HK-2 (cell line): ENCODE results near the gene TAMALIN.
A peak's percentile ranks its signal among the peaks of the same experiment; 100 is the strongest.

Experiments
- DNase-seq: peaks from one replicate; pipeline ENCODE4 v3.0.0-alpha.2; 2018; ENCODE audit not compliant: unreplicated experiment

The TAMALIN gene

DNA sequence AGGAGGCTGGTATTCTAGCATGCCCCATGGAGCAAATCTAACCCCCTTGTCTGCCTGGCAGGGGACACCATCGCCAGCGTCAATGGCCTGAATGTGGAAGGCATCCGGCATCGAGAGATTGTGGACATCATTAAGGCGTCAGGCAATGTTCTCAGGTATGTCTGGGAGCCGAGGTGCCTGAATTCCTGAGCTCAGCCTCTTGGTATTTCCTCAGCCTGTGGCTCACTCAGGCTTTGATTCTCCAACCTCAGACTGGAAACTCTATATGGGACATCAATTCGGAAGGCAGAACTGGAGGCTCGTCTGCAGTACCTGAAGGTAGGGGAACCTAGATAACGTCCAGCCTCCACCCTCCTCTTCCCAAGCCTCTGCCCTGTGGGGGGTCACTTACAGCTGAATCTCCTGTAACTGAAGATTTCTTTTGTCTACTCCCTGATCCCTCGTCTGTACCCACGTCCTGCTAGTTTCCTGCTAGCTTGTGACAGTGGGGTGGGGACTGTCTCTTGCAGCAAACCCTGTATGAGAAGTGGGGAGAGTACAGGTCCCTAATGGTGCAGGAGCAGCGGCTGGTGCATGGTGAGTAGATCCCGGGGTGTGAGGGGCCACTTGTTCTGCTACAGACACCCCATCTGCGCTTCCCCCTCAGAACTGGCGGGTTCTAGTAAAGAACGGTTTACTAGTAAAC is 7.0 kb downstream of the TAMALIN start:
- DNase-seq: no peak

DNA sequence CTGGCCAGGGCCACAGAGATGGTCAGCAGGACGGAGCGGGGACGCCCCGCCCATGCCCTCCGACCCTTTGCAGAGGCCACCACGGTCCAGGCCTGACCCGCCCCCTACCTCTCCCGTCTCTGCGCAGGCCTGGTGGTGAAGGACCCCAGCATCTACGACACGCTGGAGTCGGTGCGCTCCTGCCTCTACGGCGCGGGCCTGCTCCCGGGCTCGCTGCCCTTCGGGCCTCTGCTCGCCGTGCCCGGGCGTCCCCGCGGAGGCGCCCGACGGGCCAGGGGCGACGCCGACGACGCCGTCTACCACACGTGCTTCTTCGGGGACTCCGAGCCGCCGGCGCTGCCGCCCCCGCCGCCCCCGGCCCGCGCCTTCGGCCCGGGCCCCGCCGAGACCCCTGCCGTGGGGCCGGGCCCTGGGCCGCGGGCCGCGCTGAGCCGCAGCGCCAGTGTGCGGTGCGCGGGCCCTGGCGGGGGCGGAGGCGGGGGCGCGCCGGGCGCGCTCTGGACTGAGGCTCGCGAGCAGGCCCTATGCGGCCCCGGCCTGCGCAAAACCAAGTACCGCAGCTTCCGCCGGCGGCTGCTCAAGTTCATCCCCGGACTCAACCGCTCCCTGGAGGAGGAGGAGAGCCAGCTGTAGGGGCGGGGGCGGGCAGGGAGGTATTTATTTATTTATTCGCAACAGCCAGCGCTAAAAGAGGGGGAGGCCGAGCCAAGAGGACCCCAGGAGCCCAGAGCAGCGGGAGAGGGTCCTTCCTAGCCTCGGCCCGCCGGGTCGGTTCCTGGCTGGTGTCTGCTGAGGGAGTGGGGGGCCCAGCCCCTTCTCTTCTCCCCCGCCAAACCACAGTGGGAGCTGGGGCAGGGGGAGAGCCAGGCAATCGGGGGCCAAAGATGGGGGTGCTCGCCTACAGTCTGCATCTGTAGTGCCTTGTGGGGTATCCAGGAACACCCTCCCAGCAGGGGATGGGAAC is 8.1 kb downstream of the TAMALIN start:
- no peak for DNase-seq

DNA sequence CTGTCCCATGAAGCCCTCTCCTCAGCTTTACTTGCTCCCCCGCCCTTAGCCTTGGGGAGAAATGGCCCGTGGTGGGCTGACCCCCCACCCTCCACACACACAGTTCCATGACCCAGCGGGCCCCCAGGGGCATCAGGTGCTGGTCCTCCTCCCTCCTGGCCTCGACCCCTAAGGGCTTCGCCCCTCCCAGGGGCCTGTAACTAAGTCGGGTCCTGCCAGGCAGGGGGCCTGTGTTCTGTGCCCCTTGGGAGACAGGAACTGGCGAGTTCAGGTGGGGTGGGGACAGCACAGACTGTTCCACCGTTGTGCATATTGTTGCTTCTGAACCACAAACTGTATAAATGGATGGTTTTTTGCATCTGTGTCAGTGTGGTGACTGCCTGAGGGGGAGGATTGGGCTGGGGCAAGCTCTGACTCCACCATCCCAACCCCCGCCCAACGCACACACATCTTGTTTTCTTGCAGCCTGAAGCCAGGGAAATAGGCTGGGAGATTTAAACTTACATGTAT is 8.8 kb downstream of the TAMALIN start:
- DNase-seq: no peak

DNA sequence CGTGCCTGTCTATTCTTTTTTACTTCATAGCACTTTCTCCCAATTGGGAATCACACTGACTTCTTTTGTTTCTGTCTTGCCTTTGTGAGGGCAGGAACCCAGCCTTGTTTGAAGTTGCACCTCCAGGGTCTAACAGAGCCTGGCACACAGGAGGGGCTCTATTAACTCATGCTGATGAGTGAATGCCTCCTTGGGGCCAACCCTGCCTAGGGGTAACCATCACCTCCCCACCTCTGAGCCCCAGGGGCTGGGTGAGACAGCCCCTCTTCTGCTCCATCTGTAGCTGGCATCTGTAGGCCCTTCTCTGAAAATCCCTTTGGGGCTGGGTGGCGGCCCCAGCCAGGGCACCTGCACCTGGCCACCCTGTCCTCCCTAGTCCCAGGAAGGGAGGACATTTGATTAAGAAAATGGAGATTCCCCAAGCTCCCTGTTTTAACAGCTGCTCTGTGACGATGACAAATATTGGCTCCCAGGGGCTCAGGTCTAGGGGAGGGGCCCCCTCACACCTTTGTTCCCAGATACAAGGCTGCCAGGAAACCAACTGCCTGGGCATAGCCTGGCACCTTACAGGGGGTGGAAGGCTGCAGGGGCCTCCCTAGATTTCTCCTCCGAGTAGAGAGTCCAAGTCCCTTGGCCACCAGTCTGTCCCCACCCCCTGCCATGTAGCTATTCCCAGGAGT is 11.8 kb downstream of the TAMALIN start:
- DNase-seq: no peak

DNA sequence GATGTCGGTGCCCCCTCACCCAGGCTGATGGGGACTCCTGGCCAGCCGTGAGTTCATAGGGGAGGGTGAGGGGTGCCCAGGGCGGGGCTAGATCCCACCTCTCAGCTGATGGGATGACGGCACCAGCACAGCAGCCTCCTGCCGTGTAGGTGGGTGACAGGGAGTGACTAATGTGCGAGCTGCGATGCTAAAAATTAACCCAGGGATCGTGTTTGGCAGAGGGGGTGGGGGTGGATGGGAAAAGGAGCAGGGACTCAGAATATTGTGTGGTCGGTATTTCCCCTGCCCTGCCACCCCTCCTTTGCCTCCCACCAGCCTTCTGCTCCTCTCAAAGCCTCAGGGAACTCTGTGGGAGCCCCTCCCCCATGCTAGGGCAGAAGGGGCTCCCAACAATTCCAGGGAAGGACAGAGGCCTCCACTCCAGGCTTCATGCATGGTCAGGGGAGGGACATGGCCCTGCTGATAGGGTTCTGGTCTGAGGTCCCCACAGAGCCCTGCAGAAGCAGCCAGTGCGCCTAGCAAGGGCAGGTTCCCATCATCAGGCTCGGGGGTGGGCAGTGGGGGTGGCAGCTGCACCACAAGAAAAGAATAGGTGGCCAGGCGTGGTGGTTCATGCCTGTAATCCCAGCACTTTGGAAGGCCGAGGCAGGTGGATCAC is 12.5 kb downstream of the TAMALIN start:
- peak; percentile 74 for DNase-seq

DNA sequence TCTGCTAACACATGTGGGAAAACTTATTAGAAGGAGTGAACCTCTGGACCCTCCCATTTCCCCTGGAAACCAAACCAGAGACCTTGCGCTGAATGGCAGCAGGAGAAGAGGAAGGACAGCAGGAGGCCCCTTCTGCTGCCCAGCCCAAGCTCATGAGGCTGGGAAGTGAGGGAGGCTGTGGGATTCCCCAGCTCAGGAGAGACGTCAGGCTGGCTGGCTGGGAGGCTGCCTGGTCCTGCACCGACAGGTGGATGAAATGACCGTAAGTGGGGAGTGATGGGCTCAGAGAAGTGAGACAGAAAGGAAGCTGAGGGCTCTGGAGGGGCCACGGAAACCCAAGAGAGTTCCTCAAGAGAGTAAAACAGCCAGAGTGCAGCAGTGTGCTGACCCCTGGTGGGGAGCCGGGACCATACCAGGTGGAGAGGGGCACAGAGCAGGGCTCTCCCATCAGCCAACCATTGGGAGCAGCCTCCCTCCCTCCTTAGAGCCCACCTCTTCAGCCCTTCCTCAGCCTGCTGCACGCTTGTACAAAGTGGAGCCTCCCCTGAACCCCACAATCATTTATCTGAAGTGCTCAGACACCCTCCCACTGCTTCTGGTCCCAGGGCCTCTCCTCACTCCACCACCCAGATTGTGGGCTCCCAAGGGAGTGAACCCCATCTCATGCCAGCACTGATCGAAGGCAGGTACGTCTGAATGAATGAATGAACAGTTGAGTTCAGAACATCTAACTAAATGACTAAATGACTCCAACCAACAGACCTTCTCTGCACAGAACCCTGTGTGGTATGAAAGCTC is 14.0 kb downstream of the TAMALIN start:
- DNase-seq: peak; percentile 56

DNA sequence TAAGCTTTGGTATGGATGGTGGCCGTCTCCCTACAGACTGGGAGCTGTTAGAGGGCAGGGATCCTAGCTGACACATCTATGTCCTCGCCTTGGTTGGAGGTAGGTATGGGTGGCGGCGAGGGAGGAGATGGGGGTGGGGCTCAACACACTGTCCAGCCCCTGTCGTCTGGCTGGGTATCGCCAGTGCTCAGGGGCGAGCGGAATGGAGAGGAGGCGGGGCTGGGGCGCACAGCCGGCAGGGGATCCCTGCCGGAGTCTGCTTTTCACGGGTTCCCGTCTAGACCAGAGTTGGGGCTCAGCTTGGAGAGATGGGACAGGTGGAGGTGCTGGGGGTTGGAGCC is 16.1 kb downstream of the TAMALIN start:
- no peak for DNase-seq

DNA sequence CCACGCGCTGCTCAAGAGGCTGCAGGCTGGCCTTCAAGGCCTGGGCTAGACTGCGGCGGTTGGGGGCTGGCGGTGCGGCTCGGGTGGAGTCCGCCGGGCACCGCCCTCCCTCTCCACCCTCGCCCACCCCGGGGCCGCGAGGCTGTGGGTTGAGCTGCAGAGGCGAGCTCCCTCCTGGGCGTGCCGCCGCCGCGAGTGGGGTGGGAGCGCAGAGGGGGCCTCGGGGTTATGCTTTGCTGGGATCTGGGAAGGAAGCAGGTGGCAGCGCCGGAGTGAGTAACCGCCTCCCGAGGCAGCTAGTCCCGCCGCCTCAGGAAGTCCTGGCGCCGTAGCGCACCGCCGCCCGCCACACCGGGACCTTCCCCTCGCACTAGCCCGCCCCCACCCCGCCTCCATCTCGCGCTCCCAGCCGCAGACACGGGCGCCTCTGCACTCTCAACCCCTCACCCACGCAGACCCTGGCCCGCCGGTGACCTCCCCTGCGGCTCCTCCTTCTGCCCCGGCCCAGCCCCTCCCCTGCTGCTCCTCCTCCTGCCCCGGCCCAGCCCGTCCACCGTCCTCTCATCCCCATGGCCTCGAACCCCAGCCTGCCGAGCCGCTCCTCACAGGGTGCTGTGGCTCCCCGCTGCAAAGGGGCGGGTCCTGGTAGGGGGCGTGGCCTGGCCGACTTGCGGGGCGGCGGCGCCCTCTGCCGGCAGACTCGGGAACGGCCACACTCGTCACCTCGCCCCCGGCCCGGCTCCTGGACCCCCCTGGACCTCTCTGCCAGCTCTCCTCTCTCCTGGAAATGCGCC is 16.6 kb downstream of the TAMALIN start:
- DNase-seq: peak; percentile 82

DNA sequence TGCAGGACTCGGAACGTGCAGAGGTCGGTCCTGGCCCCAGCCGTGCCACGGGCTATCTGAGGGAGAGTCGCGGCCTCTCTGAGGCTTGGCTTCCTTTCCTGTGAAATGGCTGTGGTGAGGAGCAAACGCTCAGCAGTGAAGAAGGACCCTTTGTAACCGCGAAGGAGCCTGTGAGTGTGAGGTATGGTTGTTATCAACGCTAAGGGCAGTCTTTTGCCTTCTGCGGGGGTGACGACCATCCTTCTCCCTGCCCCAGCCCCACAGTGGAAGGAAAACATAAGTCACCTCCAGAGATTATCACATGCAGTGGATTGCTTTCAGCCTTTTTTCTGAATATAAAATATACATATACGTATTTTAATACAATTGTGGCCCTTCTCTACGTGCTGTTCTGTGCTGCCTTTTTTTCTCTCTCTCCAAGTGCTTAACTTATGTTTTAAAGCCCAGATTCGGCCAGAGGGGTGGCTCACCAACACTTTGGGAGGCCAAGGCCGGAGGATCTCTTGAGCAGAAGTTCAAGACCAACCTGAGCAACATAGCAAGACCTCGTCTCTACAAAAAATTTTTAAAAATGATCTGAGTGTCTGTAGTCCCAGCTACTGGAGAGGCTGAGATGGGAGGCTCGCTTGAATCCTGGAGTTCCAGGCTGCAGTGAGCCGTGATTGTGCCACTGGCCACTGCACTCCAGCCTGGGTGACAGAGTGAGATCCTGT is 17.4 kb downstream of the TAMALIN start:
- DNase-seq: no peak

DNA sequence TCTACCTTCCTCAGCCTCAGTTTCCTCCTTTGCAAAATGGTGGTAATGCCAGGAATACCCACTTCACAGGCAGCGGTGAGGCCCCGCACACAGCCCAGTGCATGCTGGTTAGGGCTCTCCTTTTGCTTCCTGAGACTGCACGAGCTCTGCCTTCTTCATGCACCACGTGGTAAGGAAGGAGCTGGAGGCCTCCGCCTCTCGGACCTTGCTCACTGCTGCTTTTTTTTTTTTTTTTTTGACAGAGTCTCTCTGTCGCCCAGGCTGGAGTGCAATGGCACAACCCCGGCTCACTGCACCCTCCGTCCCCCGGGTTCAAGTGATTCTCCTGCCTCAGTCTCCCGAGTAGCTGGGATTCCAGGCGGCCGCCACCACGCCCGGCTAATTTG is 18.1 kb downstream of the TAMALIN start:
- no peak for DNase-seq

DNA sequence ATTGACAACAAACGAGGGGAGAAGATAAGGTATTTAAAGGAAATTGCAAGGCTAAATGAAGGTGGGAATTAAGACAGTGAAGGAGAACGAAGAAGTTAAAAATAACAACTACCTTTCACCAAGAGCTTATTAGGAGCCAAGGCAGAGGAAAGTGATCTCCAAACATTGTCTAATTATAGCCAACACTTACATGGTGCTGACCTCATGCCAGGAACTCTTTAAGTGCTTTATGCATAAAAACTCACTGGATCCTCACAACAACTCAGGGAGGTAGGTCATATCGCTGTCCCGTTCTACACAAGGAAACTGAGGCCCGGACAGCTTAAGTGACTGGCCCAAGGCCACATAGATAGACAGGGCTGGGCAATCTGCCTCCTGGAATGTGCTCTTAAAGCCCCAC is 19.5 kb downstream of the TAMALIN start:
- DNase-seq: no peak

DNA sequence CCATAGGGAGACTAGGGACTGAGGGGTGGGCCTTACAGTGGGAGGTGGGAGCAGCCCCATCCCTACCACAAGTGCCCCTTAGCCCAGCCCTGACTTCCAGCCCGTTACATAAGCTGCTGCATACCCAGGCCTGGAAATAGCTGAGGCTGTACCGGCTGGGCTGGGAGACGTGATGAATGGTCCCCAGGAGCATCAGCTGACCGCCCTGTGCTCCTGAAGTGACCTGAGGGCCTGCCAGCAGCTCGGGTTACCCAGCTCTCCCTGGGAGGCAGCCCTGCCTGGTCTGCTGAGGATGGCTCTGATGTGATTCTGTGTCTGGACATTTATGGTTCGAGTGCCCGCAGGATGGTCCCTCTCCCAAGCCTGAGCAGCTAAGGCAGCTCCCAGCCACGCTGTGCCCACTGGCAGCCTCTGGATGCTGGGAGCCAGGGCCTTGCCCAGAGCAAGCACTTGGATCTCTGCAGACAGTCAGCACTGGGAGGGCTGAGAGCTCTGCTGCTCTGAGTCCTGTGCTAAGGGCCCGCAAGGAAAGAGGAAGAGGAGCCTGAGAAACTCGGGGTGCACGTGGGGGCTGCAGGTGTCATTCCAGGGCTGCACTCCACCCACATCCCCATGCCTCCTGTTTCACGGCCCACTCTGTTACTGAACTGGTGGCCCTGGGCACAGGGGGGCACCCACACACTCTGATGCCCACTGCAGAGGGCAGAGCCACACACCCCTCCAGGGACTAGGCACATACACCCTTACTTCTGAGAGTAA is 20.5 kb downstream of the TAMALIN start:
- no peak for DNase-seq

DNA sequence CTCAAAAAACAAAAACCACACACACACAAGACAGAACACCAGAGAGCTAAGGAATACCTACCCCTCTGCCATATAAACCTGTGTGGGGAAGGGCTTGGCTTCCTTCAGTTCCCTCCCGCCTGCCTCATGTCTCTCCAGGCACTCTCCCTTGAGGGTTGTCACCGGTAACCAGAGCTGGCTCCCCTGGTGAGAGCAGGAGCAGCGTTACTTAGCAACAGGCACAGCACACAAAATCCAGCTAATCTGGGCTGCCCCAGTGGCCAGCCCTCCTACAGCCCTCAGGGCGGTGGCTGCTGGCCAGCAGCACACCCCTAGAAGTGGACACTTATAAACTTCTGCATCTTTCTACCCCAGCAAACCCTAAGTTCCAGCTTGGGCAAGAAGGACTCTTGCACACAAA is 22.9 kb downstream of the TAMALIN start:
- DNase-seq: no peak

DNA sequence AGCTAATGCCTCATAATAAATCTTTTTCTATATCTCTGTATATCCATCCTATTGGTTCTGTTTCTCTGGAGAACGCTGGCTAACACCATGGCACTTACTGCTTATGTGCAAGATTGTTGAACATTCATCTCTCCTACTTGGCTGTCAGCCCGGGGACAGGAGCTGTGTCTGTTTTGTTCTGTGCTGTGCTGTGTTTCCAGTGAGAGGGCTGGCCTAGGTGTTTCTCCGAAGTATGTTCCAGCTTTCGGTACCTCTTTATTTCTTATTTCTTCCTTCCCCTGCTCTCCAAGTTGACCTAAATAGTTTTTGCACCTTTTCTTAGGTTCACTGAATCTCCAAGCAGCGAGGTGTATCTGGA is 25.7 kb downstream of the TAMALIN start:
- DNase-seq: no peak

DNA sequence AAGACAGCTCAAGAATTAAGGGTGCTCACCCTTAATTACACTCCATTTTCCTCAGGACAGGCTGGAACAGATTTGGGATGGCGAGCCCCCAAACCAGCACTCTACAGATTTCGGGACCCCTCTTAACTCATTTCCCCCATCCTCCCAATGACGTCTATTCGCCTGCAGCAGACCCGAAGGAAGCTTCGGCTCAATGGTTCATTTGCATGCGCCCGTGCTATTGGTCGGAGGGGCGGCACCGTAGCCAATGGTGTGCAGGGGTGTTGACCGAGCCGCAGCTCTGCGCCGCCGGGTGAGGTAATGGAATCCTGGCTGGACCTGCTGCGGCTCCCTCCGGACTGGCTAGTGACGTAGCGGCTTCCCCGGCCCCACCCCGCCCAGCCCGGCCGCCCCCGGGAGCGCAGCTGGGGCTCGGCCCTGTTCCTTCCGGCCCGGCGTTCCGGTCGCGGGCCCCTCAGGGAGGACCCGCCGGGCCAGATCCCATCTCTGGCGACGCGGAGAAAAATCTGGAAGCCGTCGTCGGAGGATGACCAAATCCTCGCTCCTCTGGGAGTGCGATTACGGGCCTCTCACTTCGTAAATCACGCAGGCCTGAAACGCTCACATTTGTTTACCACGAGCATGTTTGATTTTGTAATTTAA is 26.2 kb downstream of the TAMALIN start:
- peak; percentile 93 for DNase-seq

DNA sequence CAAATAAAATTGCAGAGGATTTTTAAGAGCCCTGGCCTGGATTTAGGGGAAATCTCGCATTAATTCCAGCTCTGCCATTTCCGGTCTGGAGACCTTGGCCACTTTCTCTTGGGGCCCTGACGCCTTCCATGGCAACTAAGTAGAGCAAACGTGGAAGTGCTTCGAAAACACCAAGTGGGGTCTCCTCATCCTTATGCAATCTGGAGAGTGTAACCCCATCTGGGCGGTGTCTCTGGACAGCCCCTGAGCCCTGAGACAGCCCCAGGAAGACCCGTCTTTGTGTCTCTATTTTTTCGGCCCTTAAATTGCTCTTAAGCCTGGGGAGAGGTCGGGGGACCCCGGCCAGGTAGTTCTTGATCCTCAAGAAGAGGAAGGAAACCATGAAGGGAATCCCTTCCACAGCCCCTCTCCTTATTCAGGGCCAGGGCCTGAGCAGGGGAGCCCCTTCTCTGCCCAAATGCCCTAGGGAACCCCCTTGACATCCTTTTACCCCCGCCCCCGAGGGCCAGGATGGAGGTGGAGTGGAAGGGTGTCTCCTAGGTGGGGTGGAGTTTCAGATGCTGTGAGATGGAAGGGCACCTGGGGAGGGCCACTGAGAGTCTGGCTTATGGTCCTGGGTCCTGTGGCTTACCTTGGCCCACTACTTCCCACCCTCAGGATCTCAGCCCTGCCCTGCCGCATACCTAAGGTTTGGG is 26.8 kb downstream of the TAMALIN start:
- no peak for DNase-seq

DNA sequence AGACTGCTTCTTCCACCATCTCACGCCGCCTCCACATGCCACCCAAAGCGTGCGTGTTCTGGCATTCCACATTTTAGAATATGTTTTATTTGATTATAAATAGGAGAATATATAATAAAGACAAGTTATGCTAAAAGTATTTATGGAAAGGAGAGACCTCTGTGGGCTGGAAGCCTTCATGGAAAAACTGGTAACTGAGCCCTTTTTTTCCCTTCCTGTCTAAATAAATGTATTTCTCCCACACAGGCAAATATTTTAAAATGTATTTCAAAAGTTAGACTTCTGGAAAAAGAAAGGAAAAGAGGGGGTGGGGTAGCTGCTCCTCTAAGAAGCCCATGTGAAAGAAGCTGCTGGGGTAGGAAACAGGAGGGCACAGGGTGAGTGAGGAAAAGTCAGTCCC is 28.4 kb downstream of the TAMALIN start:
- no peak for DNase-seq

DNA sequence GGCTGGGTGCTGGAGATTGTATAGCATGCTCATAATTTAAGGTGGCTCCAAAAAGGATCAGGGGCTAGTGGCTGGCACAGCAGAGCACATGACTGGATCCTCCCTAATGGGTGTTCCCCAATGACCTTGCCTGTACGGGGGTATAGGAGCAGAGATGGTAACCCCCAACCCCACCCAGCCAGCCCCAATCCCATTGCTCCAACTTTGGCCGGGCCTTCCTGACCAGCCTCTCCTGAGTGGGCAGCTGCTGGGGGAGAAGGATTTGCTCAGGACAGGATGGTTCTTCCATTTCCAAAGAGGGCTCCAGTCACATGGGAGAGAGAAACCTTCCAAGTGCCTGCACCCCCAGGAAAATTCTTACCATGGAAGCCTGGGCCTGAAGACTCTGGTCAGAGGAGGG is 29.2 kb downstream of the TAMALIN start:
- DNase-seq: no peak
